GM13976 (cell line): Measurements from ENCODE around the gene ZBTB38.

Source experiments
- DNase-seq: peaks from one replicate; pipeline ENCODE4 v3.0.0; 2012; ENCODE audit warnings: low spot score
- in situ Hi-C: fragments of 300-500 bp; cut with MboI; formaldehyde crosslinking; loops from one replicate; pipeline ENCODE4 v1.12.0; 2022; ENCODE audit warnings: low sequenced_read_pairs, mixed read lengths, inconsistent platforms; ENCODE audit not compliant: unreplicated experiment
- TF ChIP-seq, protein P1 (sequence below): IDR thresholded peaks from 2 replicates; pipeline ENCODE4 v1.5.1; 2012; ENCODE audit warnings: borderline replicate concordance, mild to moderate bottlenecking; ENCODE audit not compliant: insufficient read depth; ENCODE audit errors: extremely low read depth, missing control alignments, control extremely low read depth

The ZBTB38 gene

DNA sequence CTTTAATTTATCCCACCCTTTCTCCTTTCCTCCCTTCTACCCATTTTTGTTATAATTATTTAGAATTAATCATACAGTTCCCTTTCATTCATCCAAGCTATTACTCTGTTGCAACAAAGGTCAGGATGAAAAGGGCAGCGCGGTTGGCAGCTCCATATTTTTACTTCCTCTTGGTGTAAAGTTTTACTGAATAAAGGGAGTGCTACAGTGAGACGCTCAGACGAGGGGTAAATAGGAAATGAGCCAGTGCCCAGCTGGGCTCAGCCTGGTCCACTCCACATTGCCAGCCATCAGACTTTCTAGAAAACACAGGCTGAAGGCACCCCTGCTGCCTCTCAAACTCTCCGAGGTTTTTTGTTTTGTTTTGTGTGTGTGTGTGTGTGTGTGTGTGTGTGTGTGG lies 21.9 kb upstream of the ZBTB38 start:
- DNase-seq, result no peak
- TF ChIP-seq, protein P1, sequence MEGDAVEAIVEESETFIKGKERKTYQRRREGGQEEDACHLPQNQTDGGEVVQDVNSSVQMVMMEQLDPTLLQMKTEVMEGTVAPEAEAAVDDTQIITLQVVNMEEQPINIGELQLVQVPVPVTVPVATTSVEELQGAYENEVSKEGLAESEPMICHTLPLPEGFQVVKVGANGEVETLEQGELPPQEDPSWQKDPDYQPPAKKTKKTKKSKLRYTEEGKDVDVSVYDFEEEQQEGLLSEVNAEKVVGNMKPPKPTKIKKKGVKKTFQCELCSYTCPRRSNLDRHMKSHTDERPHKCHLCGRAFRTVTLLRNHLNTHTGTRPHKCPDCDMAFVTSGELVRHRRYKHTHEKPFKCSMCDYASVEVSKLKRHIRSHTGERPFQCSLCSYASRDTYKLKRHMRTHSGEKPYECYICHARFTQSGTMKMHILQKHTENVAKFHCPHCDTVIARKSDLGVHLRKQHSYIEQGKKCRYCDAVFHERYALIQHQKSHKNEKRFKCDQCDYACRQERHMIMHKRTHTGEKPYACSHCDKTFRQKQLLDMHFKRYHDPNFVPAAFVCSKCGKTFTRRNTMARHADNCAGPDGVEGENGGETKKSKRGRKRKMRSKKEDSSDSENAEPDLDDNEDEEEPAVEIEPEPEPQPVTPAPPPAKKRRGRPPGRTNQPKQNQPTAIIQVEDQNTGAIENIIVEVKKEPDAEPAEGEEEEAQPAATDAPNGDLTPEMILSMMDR, result no peak
- in situ Hi-C loops, result no loop called here

DNA sequence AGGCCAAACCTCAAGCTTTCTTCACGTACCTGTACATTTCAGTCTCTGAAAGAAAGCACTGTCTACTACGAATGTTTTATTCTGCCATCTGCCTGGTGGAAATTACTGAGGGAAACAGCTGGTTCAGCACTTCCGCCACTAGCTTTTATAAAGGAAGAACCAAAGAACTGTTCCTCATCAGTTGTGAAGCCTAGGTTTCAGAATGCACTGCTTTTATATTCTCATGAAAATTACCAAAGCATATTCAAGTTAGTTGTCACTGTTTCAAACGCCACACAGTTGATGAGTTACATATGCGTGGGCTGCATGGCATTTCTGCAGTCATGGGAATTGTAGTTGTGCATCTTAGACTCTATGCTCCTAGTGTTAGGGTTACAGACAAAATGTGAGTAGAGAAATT lies 21.5 kb upstream of the ZBTB38 start:
- TF ChIP-seq, protein P1, result no peak
- DNase-seq, result no peak
- in situ Hi-C loops, result no loop called here

DNA sequence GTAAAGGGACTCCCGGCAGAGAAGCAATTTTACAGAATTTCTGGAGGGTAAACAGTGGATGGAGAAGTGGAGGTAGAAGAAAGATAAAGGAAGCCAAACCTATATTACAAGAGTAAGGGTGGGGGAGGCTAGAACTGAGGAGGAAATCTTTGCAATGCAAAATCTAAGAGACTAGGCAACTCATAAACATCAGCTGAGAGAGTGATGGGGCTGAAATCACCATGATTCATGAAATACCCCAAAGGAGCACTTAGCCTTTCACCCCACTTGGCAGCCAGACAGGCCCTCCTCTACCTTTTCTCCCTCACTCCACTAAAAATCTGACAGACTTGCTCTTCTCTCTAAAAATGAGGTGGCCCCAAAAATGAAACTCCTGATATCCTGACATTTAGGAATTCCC lies 19.5 kb upstream of the ZBTB38 start:
- no peak for DNase-seq
- in situ Hi-C loops, result no loop called here
- TF ChIP-seq, protein P1, result no peak

DNA sequence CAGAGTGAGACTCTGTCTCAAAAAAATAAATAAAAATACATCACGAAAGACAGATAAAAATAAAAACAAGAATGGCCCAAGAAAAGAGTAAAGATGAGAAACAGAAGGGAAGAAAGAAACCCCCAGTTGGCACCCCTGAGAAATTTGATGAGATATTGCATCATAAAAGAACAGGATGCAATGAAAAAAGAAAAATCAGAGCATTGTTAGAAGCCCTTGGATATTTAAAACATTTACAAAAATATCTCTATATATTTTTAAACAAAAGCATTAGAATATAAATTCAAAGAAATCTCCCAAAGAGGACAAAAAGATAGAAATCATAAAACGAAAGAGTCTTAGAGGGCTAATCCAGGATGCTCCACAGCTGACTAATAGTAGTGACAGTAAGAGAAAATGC lies 18.6 kb upstream of the ZBTB38 start:
- TF ChIP-seq, protein P1, result no peak
- in situ Hi-C loops, result no loop called here
- no peak for DNase-seq

DNA sequence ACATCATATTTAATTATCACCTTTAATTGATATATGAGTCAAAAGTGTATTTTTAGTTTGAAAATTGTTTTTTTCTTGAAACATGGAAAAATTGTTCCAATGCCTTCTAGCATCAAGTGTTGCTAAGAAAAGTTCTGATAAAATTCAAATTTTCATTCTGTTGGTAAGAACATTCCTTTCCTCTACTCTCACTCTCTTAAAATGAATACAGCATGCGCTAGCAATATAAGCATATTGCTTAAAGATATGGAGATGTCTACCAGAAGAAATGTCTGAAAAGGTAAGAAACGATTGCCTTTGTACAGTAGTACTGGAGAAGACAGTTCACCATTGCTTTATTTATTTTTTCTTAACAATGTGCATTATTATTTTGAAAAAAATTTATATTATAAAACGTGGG lies 17.6 kb upstream of the ZBTB38 start:
- in situ Hi-C loops, result no loop called here
- TF ChIP-seq, protein P1, result no peak
- DNase-seq, result no peak

DNA sequence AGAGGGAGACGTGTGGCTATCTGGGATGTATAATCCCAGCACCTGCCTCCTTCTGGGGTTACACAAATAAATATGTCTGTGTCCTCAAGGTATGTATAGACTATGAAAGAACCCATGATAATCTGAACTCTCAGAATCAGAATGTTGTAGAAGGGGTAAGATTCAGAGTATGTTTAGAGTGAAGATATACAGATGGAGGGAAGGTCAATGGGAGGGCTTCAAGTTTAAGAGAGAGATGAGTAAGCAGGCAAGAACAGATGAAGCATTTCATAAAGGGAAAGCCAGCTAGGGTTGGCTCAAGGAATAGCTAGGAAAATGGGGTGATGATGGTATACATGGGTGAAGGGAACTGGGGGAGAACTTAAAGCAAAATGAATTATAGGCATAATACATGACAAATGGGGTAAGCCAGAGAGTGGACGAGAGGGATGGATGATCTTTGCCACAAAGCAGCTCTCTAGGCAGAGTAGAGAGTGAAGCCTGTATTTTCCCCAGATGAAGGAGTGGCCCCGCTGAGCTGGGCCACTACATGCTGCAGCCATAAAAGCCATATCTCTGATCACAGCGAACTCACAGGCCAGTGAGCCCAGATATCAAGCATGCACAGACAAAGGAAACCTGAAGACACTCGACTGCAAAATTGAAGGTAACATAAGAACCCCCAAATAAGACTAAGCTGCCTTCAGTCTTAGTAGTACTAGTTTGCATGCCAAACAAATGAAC lies 15.9 kb upstream of the ZBTB38 start:
- TF ChIP-seq, protein P1, result no peak
- in situ Hi-C loops, result no loop called here
- no peak for DNase-seq
